Epithelial cell of prostate (primary cell): ENCODE data around the gene IGFL1.
A peak's percentile ranks its signal among the peaks of the same experiment; 100 is the strongest.
"Not testable (repeated sequence)": the region's sequence is repeated elsewhere in the genome, so short reads cannot be mapped to it uniquely, and the experiment has no call there.

ENCODE experiments used
- DNase-seq: peaks from one replicate; pipeline ENCODE4 v3.0.0-alpha.2; 2011; ENCODE audit warnings: low read depth, low spot score
- H3K27ac ChIP-seq: fragments of 450-650 bp; 2 replicates; pipeline ENCODE4 v1.5.1; 2017; ENCODE audit warnings: mild to moderate bottlenecking

Gene IGFL1

DNA sequence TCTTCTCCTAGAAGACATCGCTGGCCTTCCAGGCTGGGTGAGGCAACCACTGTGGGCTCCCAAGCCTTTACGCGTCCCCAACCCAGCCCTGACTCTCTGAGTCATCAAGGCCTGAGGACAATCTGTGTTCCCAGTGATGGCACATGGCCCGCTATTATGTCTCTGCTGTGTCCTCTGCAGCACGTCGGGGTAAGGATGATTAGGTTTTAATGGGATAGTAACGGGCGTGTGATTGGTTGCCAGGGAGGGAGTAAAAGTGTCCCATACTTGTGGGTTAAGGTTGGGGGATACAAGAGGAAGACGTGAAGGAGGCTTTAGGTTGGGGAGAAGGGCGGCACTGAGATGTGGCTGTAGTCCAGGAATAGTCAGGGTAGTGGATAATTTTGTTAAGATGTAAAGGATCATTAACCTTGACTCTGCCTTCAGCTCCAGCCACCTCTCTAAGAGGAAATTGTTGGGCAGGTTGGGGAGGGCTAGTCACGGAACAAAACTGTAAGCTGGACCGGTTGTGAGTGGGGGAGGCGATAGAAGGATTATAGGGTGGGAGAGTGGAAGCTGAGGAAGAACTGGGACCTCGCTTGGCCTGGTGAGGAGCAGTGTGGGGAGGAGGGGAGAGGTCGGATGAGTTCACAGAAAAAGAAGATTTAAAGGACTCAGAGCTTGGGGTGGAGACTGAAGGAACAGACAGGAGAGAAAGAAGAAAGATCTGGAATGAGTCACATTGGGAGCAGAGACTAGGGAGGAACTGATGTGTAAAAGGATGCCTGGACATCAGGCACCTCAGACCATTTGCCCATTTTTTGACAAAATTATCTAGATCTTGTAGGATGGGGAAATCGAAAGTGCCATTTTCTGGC, 27.9 kb upstream of the IGFL1 start:
- peak overlapping the region; percentile 57 for H3K27ac ChIP-seq
- DNase-seq: no peak

DNA sequence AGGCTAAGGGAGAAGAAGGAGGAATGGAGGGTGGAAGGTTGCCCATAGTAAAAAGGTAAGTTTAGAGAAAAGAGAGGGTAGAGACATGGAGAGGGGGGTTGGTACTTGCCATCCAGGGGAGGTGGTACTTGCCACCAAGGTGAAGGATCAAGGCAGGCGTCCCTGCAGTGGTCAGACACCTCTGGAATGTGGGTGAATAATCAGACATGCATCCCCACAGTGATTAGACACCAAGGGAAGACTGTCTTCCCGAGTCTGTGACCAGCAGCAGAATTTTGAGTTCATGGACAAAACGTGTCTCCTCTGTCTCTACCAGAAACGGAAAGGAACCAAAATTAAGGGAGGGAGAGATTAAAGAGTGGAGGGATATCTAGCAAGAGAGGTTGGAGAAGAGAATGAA, 27.1 kb upstream of the IGFL1 start:
- DNase-seq: no peak
- H3K27ac ChIP-seq: peak overlapping the region; percentile 57

DNA sequence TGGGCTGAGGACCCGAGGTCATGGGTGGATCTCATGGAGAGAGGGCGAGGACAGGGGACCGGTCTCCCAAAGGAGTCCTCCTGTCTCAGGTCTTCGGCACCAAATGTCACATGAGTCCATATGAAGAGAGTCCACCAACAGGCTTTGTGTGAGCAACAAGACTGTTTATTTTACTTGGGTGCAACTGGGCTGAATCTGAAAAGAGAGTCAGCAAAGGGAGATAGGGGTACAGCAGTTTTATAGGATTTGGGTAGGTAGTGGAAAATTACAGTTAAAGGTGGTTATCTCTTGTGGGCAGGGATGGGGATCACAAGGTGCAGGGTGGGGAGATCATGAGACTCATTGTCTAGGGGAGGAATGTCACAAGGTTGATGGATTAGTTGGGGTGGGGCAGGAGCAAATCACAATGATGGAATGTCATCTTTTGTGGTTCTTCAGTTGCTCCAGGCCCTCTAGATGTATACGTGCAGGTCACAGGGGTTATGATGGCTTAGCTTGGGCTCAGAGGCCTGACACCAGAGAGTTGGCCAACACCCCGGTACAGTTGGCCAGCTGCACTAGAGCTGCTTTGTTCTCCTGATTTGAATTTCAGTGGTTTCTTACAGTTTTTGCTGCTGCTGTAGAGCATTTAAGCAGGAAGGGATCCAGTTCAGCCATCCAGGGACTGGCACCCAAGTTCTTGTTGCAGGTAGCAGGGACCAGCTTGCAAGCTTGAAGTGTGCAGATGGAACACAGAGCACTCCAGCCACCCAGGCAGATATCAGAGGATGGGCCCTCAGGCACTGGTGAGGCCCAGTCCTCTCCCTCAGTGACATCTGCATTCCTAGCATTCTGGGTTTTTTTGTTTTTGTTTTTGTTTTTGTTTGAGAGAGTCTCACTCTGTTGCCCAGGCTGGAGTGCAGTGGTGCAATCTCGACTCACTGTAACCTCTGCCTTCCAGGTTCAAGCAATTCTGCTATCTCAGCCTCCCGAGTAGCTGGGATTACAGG, 26.4 kb upstream of the IGFL1 start:
- no peak for DNase-seq
- peak overlapping the region; percentile 57 for H3K27ac ChIP-seq

DNA sequence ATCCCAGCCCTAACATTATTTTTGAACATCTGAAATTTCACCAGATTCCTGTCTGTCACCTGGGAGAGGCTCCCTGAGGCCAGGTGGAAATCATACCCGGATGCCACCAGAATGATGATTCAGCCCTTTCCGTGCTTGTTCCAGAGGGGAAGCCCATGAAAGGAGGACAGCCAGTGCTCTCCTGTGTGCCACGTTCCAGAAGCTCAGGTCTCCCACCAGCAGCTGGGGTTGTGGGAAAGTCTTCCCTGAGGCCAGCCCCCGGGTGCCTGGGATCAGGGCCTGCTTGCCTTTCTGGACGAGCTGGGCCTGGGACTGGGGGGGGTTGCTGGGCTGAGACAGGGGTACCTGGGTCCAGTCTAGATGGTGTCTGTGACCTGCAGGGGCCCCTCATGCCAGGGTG, 25.5 kb upstream of the IGFL1 start:
- DNase-seq: no peak
- H3K27ac ChIP-seq: no peak overlapping the region

DNA sequence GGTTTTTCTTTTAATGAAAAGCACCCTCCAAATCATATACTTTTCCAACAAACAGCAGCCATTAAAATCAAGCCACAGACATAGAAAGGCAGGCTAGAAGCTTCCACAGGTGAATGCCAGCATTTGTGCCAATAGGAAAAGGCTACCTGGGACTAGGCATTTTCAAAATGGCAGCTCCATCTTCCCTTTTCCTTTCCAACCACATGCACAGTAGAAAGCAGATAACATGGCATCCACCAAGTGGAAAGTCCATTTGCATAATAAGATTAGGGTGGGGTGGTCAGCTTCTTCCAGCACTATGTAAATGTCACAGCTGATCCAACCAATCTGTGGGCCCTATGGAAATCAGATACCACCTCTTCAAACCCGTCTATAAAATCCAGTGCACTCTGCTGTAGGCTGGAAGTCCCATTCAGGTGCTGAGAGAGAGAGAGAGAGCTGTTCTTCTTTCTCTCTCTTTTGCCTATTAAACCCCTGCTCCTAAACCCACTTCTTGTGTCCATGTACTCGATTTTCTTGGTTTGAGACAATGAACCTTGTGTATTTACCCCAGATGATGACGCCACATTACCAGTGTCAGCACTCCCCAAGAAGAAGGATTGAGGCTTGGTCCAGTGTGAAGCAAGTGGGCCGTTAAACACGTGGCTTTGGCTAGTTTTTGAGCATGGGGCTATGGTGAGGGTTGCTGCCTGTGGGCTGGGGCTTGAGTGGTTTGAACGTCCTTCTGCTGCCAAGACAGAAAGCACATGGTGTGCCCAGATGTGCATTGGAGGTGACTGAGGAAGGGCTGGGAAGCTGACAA, 24.2 kb upstream of the IGFL1 start:
- peak overlapping the region; percentile 73 for H3K27ac ChIP-seq
- no peak for DNase-seq

DNA sequence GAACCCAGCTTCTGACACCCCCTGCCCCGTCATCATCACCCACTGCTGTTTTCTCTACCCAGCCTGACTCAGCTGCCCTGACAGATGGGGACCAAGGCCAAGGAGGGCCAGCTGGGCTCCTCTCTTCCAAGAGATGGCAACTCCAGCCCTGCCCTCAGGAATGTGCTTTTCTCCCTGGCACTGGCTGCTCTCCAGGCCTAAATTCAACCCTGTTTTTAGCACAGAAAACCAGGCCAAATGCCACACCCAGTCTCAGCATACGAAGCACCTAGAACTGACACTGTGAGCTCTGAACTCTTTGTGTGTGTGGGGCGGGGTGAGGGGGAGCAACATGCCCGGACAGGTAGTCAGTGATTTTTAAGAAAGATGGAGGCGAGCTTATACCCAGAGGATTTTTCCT, 23.4 kb upstream of the IGFL1 start:
- peak overlapping the region; percentile 73 for H3K27ac ChIP-seq

DNA sequence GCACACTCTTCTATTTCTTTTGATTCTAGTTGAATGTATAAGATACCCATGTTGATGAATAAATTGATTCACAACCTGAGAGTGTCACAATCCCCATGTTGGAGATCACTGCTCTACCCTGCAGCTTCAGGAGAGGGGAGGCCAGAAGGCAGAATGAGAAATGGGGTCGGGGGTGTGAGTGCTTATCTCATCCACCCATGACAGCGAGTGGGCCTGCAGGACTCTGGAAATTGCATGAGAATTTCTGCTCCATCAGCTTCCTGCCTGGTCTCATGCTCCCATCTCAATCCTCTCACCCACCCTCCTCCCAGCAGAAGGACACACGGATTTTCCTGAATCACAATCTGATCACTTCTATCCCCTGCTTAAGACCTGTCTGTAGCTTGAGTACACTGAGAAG, 22.9 kb upstream of the IGFL1 start:
- H3K27ac ChIP-seq: peak overlapping the region; percentile 73
- no peak for DNase-seq

More for the DNA sequence above, 23.4 kb upstream of the IGFL1 start:
- peak; percentile 73 for DNase-seq

DNA sequence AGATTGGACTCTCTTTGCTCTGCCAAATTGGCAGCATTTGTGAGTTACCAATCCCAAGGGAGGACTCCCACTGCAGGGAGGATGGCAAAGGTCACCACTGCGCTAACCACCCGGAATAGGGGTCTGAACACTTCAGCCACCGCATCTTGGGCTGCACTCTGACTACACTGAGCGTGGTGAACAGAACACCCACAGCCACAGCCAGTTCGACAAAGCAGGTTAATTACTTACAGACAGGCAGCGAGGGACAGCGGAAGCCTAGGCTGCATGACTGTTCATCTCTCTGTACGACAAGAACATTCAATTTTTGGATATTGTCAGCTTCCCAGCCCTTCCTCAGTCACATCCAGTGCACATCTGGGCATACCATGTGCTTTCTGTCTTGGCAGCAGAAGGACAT, 21.7 kb upstream of the IGFL1 start:
- H3K27ac ChIP-seq, DNase-seq: not testable (repeated sequence)

DNA sequence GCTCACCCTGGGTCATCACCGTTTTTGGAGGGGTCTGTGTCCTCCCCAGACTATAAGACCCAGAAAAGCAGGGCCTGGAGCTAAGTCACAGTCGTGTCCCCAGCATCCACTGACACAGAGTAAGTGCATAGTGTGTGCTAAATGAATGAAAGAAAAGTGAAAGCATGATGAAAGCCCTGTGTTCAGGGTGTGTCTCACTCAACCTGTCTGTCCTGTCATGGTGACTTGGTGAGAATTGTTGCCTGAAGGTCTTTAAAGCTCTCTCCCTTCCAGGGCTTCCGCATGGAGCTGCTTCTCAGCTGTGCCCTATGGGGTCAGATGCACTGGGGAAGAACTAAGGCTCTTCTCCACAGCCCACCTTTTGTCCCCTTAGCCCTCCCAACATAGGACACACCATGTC, 20.5 kb upstream of the IGFL1 start:
- no peak overlapping the region for H3K27ac ChIP-seq
- no peak for DNase-seq

DNA sequence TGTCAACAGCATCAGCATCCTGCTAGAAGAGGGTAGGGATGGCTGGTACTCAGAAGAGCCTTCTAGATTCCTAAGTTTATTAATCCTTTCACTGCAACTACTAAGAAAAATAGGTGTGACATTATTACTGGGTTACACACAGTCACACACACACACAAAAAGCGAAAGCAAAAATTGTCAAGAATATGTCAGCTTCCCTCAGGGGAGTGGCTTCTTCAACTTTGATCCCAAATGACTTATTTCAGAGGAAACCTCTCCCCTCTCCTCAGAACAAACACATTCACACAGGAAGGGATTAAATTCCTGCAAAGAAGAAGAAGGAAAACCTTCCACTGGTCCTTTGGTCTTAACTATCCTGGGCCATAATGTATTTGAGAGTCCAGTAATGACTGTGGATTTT, 20.1 kb upstream of the IGFL1 start:
- no peak for DNase-seq

DNA sequence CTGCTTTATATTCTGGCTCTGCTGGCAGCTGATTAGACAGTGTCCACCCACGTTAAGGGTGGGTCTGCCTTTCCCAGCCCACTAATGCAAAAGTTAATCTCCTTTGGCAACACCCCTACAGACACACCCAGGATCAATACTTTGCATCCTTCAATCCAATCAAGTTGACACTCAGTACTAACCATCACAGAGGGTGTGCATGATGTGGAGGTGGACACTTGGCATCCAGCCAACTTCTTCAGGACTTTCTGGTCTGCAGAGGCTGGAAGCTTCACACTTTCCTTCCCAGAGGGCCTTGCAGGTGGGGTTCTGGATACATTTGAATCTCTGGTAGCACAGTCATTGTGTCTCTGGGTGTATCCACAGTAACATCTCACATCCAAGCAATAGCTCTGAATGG, 18.9 kb upstream of the IGFL1 start:
- DNase-seq: no peak
- peak overlapping the region; percentile 64 for H3K27ac ChIP-seq

More for the DNA sequence above, 20.1 kb upstream of the IGFL1 start:
- no peak overlapping the region for H3K27ac ChIP-seq

DNA sequence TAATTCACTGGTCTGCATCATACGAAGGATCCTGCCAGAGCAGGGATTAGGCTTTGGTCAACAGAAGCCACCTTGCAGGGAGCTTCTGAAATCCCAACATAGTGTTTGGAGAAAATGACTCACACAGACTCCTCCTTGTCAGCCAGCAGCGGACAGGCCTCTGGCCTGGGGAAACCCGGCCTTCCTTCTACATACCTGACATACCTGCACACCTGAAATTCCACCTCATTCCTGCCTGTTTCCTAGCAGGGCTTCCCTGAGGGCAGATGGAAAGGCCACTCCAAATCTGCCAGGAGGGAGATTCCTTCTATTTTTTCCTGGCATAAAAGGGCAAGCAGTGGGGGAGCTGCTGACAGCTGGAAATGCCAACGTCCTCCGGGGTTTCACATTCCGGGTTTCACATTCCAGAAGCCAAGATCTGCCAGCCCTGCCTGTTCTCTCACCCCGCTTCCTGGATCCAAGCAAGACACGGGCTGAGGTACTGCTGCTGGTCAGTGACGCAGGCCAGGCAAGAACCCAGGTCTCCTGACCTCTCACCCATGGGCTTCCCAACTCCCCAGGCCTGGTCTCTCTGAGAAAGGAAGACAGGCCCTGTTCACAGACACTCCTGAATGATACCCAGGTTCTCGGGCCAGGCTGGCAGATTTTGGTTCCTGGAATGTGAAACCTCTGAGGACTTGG, 18.2 kb upstream of the IGFL1 start:
- no peak for DNase-seq
- H3K27ac ChIP-seq: peak overlapping the region; percentile 64

DNA sequence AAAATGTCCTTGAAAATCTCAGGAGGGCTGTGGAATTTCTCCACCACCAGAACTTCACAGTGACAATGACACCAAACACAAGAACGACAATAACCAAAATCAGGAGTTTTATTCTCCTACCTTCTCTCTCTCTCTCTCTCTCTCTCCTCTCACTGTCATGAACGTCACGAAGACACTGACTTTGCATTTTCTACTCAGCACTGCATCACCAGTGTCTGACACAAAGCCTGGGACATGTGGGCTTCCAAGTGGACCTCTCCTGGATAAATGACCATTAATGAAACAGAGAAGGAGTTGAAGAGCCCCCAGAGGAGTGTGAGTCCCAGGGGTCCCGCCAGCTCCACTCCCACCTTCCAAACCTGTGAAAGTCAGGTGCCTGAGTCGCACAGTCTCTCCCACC, 16.9 kb upstream of the IGFL1 start:
- DNase-seq, H3K27ac ChIP-seq: not testable (repeated sequence)

DNA sequence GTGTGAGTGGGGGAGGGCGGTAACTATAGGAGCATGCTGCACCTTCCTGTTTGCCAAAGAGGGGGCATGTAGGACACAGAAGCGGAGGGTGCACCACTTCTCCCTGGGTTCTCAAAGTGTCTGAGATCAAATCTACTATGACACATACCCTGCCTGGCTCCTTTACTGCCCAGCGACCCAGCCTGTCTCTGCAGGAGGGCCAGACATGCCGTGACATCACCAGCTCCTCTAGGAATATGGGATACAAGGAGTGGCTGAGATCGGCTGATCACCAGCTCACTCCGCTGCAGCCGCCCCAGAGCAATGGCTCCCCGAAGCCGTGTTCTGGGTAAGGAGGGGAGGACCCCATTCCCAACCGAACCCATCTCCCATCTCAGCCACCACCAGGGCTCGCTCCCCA, 16.4 kb upstream of the IGFL1 start:
- no peak overlapping the region for H3K27ac ChIP-seq
- no peak for DNase-seq

DNA sequence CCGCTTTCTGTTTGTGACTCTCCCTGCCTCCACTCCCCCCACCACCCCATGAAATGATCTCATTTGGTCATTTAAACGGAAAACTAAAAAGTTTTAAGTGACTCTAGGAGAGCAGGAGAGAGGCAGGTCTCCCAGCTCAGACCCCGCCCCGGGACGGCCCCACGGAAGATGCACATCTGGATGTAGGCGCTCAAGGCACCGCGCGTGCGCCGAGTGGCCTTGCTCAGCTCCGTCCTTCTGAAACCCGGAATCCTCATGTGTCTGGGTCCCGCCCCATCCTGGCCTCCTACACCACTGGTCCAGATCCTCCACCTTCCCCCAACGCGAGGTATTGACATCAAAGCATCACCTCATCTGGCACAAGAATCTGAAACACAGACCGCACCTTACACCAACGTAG, 15.7 kb upstream of the IGFL1 start:
- no peak overlapping the region for H3K27ac ChIP-seq
- no peak for DNase-seq

DNA sequence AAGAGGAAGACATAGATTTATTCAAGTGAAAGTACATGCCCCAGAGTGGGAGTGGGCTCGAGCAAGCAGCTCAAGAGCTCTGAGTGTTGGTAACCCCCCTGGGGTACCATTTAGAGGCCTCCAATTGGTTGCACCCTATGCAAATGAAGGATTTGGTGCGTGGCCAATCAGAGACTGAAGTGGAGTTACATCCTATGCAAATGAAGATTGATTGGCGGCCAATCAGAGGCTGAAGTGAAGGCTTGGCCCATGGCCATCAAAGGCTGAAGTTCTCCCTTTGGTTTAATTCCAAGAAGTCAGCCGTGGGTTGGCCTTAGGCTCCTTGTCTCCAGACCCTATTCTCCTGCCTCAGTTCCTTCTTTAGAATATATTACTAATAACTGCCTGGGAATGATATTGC, 12.9 kb upstream of the IGFL1 start:
- DNase-seq: no peak
- no peak overlapping the region for H3K27ac ChIP-seq

DNA sequence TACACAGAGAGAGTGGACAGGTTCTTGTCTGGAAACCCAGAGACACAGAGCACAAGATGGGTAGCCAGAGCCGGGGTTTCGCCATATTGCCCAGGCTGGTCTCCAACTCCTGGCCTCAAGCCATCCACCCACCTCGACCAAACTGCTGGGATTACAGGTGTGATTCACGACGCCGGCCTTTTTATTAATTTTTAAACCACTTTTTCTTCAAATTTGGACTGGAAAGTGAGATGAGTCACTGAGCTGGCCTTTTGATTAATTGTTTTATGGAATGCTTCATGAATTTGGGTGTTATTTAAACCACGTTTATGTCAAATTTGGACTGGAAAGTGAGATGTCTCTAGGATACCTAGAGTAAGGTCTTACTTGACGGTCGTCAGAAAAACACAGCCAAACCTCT, 12.1 kb upstream of the IGFL1 start:
- no peak overlapping the region for H3K27ac ChIP-seq

DNA sequence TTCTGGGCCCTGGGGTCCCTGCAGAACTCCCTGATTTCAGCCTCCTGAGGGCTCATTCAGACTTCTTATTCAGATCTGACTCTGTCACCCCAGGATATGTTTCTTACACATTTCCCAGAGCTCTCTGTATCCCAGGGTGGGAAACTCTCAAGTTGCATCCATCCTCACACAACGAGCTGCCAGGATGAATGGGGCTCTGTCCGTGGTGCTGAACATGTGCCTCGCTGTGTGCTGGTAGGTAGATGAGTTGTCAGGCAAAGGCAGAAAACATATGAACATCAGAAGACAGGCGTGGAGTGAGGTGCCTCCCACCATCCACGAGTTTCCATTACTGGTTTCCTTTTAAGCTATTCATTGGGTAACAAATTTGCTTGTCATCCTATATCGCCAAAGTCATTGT, 11.4 kb upstream of the IGFL1 start:
- no peak for DNase-seq
- no peak overlapping the region for H3K27ac ChIP-seq

More for the DNA sequence above, 12.1 kb upstream of the IGFL1 start:
- DNase-seq: no peak

DNA sequence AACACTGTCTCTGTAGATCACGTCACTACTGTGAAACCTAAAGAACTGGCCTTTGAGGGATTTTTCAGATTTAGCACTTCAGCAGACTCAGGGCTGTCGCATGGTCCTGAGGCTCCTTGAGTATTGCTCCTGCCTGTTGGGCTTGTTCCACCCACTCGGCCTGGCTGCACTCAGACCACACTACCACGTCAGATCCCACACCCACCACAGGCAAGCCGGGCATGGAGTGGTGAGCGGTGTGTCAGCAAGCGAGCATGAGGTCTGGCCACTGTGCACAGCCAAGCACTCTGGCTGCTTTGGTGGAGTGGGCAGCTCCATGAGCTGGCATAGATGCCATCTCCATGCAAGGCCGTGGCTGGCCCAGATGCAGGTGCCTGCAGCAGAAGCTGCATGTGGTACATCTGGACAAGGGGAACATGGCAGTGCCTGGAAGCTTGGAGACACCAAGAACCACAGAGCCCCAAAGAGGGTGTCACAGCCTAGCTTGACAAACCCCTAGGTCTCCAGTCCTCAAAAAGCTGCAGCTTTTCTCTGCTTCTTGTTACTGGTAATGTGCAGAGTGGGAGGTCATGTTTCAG, 9.4 kb upstream of the IGFL1 start:
- no peak overlapping the region for H3K27ac ChIP-seq

More for the DNA sequence above, 9.4 kb upstream of the IGFL1 start:
- DNase-seq: no peak
